ENCODE measurements around the gene TBX3. TPM values are rescaled to one million over a fixed set of nuclear protein-coding genes. Genes with fewer than 3 reads are reported as not detected.

The TBX3 gene
- total and polyA plus RNA-seq, 4 donors = 5.8 to 26.8 (median 17.6) TPM

GRCh38 chr12:114679452-114679875 is 4.5 kb downstream of the TBX3 start (continued):
- TF ChIP-seq EGR1 (IDR thresholded peaks at IDR 0.05; ENCODE audit: low read depth in 2 of 2) (no peak), JUND (IDR thresholded peaks at IDR 0.05) (no peak), HNF4A (conservative IDR thresholded peaks at IDR 0.05) (no peak), TAF1 (conservative IDR thresholded peaks at IDR 0.05) (no peak)
- TF ChIP-seq, protein P1, sequence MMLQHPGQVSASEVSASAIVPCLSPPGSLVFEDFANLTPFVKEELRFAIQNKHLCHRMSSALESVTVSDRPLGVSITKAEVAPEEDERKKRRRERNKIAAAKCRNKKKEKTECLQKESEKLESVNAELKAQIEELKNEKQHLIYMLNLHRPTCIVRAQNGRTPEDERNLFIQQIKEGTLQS (IDR thresholded peaks at IDR 0.05) = no peak

- Histone ChIP-seq H3K4me3 (ENCODE audit: low read depth in 1 of 3, low read length in 3 of 3) (no peak overlapping the region), H3K27ac (ENCODE audit: low read depth in 1 of 2, low read length in 2 of 2) (no peak overlapping the region), H3K9ac (ENCODE audit: low read depth in 1 of 2, low read length in 2 of 2) (no peak overlapping the region), H3K36me3 (ENCODE audit: control insufficient read depth in 4 of 4, insufficient read depth in 3 of 4, low read depth in 1 of 4, low read length in 3 of 4) (peaks cover 1 to 26% (median 12%) of the 10 kb centered on the region in 4 donors), H3K9me3 (ENCODE audit: control insufficient read depth in 4 of 4, low read length in 3 of 4) (no peaks in the 10 kb centered on the region), H3K27me3 (ENCODE audit: control insufficient read depth in 4 of 4, insufficient read depth in 4 of 4, low read length in 3 of 4) (no peaks in the 10 kb centered on the region), H3K4me1 (ENCODE audit: control insufficient read depth in 4 of 4, insufficient read depth in 4 of 4, low read length in 3 of 4) (peaks cover 0 to 16% (median 3%) of the 10 kb centered on the region in 4 donors)
- no peak for TF ChIP-seq JUND (IDR thresholded peaks at IDR 0.05)
- TF ChIP-seq FOXA1 (IDR thresholded peaks at IDR 0.05) = no peak
- TF ChIP-seq, protein P1 (IDR thresholded peaks at IDR 0.05) = no peak
- TF ChIP-seq SP1 (IDR thresholded peaks at IDR 0.05) = no peak
- TF ChIP-seq ZBTB33 (IDR thresholded peaks at IDR 0.05) = no peak
- no peak for TF ChIP-seq TAF1 (conservative IDR thresholded peaks at IDR 0.05)
- TF ChIP-seq, protein P2, sequence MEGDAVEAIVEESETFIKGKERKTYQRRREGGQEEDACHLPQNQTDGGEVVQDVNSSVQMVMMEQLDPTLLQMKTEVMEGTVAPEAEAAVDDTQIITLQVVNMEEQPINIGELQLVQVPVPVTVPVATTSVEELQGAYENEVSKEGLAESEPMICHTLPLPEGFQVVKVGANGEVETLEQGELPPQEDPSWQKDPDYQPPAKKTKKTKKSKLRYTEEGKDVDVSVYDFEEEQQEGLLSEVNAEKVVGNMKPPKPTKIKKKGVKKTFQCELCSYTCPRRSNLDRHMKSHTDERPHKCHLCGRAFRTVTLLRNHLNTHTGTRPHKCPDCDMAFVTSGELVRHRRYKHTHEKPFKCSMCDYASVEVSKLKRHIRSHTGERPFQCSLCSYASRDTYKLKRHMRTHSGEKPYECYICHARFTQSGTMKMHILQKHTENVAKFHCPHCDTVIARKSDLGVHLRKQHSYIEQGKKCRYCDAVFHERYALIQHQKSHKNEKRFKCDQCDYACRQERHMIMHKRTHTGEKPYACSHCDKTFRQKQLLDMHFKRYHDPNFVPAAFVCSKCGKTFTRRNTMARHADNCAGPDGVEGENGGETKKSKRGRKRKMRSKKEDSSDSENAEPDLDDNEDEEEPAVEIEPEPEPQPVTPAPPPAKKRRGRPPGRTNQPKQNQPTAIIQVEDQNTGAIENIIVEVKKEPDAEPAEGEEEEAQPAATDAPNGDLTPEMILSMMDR (IDR thresholded peaks at IDR 0.05; ENCODE audit: low read depth, low read length, missing input control) = no peak
- no peak for TF ChIP-seq HNF4G (IDR thresholded peaks at IDR 0.05)
- TF ChIP-seq RAD21 (IDR thresholded peaks at IDR 0.05) = no peak
- TF ChIP-seq RXRA (IDR thresholded peaks at IDR 0.05) = no peak
- TF ChIP-seq GABPA (IDR thresholded peaks at IDR 0.05 in 1 of 2, conservative IDR thresholded peaks at IDR 0.05 in 1 of 2) = no peak
- no peak for TF ChIP-seq HNF4A (conservative IDR thresholded peaks at IDR 0.05)
- TF ChIP-seq NR2F2 (IDR thresholded peaks at IDR 0.05) = no peak
- no peak for TF ChIP-seq REST (IDR thresholded peaks at IDR 0.05)
- WGBS = 79% methylated on average over 2 of the region's 2 CpGs
- no peak for DNase-seq (ENCODE audit: low spot score)
Observed at GRCh38 chr12:114678718-114679117, 5.3 kb downstream of the TBX3 start.

All from liver (tissue), 9 donors.